Liver (tissue), 9 donors: Measurements from ENCODE around the gene KIF14. TPM values are rescaled to one million over a fixed set of nuclear protein-coding genes. Genes with fewer than 3 reads are reported as not detected.

Experiments used
- DNase-seq: peaks from one replicate; pipeline ENCODE4 v3.0.0-alpha.2; 2017; ENCODE audit warnings: low spot score
- H3K27ac ChIP-seq, 2 donors: one replicate each; pipeline ENCODE4 v1.7.0; 2013; ENCODE audit warnings: inconsistent platforms in 2 of 2, low read length in 2 of 2, control low read depth in 1 of 2, low read depth in 1 of 2, mild to moderate bottlenecking in 1 of 2
- H3K27me3 ChIP-seq, 4 donors: one replicate each; pipeline versions ENCODE4 v1.6.1 to v1.7.0; 2013; ENCODE audit warnings: low read length in 3 of 4, inconsistent platforms in 1 of 4, mild to moderate bottlenecking in 1 of 4, moderate library complexity in 1 of 4; ENCODE audit not compliant: control insufficient read depth in 4 of 4, insufficient read depth in 4 of 4
- H3K36me3 ChIP-seq, 4 donors: one replicate each; pipeline versions ENCODE4 v1.6.1 to v1.7.0; 2013; ENCODE audit warnings: low read length in 3 of 4, mild to moderate bottlenecking in 3 of 4, low read depth in 1 of 4, moderate library complexity in 1 of 4; ENCODE audit not compliant: control insufficient read depth in 4 of 4, insufficient read depth in 3 of 4
- H3K4me1 ChIP-seq, 4 donors: one replicate each; pipeline versions ENCODE4 v1.6.1 to v1.7.0; 2013; ENCODE audit warnings: low read length in 3 of 4, mild to moderate bottlenecking in 3 of 4, moderate library complexity in 1 of 4; ENCODE audit not compliant: control insufficient read depth in 4 of 4, insufficient read depth in 4 of 4
- H3K4me3 ChIP-seq, 3 donors: one replicate each; pipeline versions ENCODE4 v1.6.1 to v1.7.0; 2013; ENCODE audit warnings: low read length in 3 of 3, control low read depth in 1 of 3, low read depth in 1 of 3, mild to moderate bottlenecking in 1 of 3
- H3K9ac ChIP-seq, 2 donors: one replicate each; pipeline ENCODE4 v1.7.0; 2013; ENCODE audit warnings: low read length in 2 of 2, mild to moderate bottlenecking in 2 of 2, moderate library complexity in 2 of 2, control low read depth in 1 of 2, low read depth in 1 of 2
- H3K9me3 ChIP-seq, 4 donors: one replicate each; pipeline versions ENCODE4 v1.6.1 to v1.7.0; 2013; ENCODE audit warnings: low read length in 3 of 4; ENCODE audit not compliant: control insufficient read depth in 4 of 4
- FOXA1 ChIP-seq: IDR thresholded peaks from 2 replicates; pipeline ENCODE4 v1.6.1; 2016; ENCODE audit warnings: antibody characterized with exemption
- FOXA2 ChIP-seq: IDR thresholded peaks from 2 replicates; pipeline ENCODE4 v1.6.1; 2016; ENCODE audit warnings: antibody characterized with exemption
- GABPA ChIP-seq, 2 donors: IDR thresholded peaks in 1 of 2; conservative IDR thresholded peaks in 1 of 2; 2 replicates each; pipeline ENCODE4 v1.6.1; 2016; ENCODE audit warnings: antibody characterized with exemption in 2 of 2, mild to moderate bottlenecking in 1 of 2, moderate library complexity in 1 of 2
- HNF4G ChIP-seq: IDR thresholded peaks from 2 replicates; pipeline ENCODE4 v1.6.1; 2016; ENCODE audit warnings: antibody characterized with exemption
- JUND ChIP-seq, 2 donors: IDR thresholded peaks; 2 replicates each; pipeline ENCODE4 v1.6.1; 2016; ENCODE audit warnings: antibody characterized with exemption in 2 of 2
- NR2F2 ChIP-seq: IDR thresholded peaks from 2 replicates; pipeline ENCODE4 v1.6.1; 2016; ENCODE audit warnings: antibody characterized with exemption
- RAD21 ChIP-seq, 2 donors: IDR thresholded peaks; 2 replicates each; pipeline ENCODE4 v1.6.1; 2016; ENCODE audit warnings: antibody characterized with exemption in 2 of 2, mild to moderate bottlenecking in 2 of 2
- REST ChIP-seq: IDR thresholded peaks from 2 replicates; pipeline ENCODE4 v1.6.1; 2016; ENCODE audit warnings: antibody characterized with exemption, mild to moderate bottlenecking
- RXRA ChIP-seq, 2 donors: IDR thresholded peaks; 2 replicates each; pipeline ENCODE4 v1.6.1; 2017 to 2018; ENCODE audit warnings: antibody characterized with exemption in 2 of 2, mild to moderate bottlenecking in 1 of 2
- SP1 ChIP-seq: IDR thresholded peaks from 2 replicates; pipeline ENCODE4 v1.6.1; 2018; ENCODE audit warnings: antibody characterized with exemption, mild to moderate bottlenecking
- TAF1 ChIP-seq: conservative IDR thresholded peaks from 2 replicates; pipeline ENCODE4 v1.6.1; 2016; ENCODE audit warnings: antibody characterized with exemption, mild to moderate bottlenecking
- YY1 ChIP-seq: IDR thresholded peaks from 2 replicates; pipeline ENCODE4 v1.6.1; 2016; ENCODE audit warnings: antibody characterized with exemption, mild to moderate bottlenecking
- WGBS: extraction: QIAGEN DNeasy Blood & Tissue Kit; methylation state at CpG from one replicate; pipeline ENCODE4 v1.1.7; 2013; 5-methylcytosine and 5-hydroxymethylcytosine counted together
- polyA plus RNA-seq, 2 donors: library from polyadenylated mRNA; stranded (reverse) in 1 of 2; unstranded in 1 of 2; fragments of 200-250 nt in 1 of 2; fragments of >200 nt in 1 of 2; fragmentation: Nextera tagmentation in 1 of 2; extraction: Ambion mirVana in 1 of 2; gene quantifications; one replicate each; pipeline versions ENCODE4 v1.2.1 to v1.2.3, GENCODE V29; 2013 to 2015
- total RNA-seq, 2 donors: library from RNA; depleted of rRNA; stranded (reverse); fragments of >200 nt; gene quantifications; one replicate each; pipeline ENCODE4 v1.2.3, GENCODE V29; 2014
- TF ChIP-seq, protein P1 (sequence below): fragments of 150-350 bp; IDR thresholded peaks from 2 replicates; pipeline ENCODE4 v1.5.1; 2017; ENCODE audit warnings: improper control_type of control experiment, low read depth, low read length; ENCODE audit not compliant: missing input control
- TF ChIP-seq, protein P2 (sequence below): IDR thresholded peaks from 2 replicates; pipeline ENCODE4 v1.6.1; 2016; ENCODE audit warnings: antibody characterized with exemption
- donor health status: healthy.
- donor health status: healthy.
- donor health status: healthy.
- donor health status: healthy.
- donor health status: healthy.

Gene KIF14
- total and polyA plus RNA-seq, 4 donors, result 0.13 to 8.8 (median 0.22) TPM

DNA sequence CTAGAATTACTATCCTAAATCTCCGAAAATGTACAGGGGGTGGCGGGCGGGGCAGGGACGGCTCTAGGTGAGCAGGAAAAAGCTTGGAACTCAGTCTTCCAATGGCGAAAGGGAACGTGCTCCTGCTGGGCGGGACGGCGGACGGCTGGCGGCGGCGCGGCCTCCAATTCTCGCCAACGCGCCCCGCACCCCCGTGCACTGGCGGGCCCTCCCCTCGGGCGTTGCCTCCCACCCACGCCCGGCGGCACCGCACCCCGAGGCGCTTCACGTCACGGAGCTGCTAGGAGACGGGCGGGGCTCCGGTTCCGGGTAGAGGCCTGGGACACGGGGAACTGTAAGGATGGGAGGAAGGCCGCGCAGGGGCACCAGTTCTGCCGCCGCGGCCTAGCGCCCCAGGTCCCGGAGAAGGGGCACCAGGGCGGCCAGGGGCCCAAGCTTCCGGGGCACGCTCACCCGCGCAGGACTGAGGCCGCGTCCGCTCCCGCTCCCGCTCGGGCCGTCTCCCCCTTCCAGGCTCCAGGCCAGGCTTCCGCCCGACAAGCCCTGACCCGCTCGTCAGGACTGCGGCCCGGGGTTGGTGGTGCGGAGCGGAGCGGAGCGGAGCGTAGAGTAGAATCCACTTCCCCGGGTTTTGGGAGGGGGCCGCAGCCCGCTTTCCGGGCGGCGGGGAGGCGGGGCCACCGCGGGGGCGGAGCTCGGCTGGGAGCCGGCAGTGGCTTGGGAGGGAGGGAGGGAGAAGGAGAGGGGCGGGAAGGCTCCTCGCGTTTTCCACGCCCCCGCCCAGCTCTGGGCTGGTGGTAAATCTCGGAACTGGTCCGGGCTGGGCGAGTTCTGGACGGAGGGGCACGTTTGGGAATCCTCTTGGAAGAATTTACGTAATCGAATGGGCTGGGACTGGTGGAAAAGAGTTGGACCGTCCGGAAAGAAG lies 49.0 kb upstream of the KIF14 start, which contains the start of gene DDX59 (continued):
- TF ChIP-seq YY1, result peak; percentile 68

DNA sequence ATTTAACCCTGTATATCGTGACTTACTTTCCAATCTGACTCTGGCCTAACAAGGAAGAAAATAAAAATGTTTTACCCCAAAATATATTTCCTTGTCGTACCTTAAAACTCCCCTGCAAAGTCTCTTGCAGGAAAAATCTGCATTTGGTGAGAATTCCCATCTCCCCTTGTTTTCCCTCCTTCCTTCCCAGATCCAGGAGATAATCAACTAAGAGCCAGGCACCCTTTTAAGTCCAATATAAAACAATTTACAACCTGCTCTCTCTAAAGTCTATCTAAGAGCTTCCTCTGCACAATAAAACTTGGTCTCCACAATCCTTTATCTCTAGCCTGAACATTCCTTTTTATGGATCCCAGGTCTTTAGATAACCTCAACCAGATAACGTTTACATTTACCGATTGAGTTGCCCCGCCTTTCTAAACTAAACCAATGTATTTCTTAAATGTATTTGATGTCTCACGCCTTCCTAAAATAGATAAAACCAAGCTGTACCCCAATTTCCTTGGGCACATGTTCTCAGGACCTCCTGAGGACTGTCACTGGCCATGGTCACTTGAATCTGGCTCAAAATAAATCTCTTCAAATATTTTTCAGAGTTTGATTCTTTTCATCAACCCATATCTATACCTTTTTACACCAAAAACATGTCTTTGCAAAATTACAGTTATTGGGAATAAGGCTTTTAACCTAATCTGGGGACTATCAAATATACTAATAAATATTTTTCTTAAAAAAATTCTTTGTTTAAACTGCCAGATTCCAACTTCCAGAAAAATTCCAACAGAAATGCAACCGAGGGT lies 48.2 kb upstream of the KIF14 start:
- H3K27ac ChIP-seq, result peak overlapping the region; percentile 99 to 100
- peak overlapping the region in 2 of 3 donors; percentile 71 to 83 for H3K4me3 ChIP-seq
- no peaks in the 10 kb centered on the region for H3K27me3 ChIP-seq
- TF ChIP-seq TAF1, result no peak
- no peak for TF ChIP-seq HNF4G
- TF ChIP-seq, protein P1, sequence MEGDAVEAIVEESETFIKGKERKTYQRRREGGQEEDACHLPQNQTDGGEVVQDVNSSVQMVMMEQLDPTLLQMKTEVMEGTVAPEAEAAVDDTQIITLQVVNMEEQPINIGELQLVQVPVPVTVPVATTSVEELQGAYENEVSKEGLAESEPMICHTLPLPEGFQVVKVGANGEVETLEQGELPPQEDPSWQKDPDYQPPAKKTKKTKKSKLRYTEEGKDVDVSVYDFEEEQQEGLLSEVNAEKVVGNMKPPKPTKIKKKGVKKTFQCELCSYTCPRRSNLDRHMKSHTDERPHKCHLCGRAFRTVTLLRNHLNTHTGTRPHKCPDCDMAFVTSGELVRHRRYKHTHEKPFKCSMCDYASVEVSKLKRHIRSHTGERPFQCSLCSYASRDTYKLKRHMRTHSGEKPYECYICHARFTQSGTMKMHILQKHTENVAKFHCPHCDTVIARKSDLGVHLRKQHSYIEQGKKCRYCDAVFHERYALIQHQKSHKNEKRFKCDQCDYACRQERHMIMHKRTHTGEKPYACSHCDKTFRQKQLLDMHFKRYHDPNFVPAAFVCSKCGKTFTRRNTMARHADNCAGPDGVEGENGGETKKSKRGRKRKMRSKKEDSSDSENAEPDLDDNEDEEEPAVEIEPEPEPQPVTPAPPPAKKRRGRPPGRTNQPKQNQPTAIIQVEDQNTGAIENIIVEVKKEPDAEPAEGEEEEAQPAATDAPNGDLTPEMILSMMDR, result no peak
- no peaks in the 10 kb centered on the region for H3K9me3 ChIP-seq
- no peak for DNase-seq
- peaks cover 4 to 16% (median 5%) of the 10 kb centered on the region in 4 donors for H3K4me1 ChIP-seq
- WGBS, result 31% methylated on average over 7 of the region's 7 CpGs
- peak overlapping the region in 1 of 2 donors; percentile 94 for H3K9ac ChIP-seq
- H3K36me3 ChIP-seq, result peaks cover 0 to 12% (median 3%) of the 10 kb centered on the region in 4 donors

DNA sequence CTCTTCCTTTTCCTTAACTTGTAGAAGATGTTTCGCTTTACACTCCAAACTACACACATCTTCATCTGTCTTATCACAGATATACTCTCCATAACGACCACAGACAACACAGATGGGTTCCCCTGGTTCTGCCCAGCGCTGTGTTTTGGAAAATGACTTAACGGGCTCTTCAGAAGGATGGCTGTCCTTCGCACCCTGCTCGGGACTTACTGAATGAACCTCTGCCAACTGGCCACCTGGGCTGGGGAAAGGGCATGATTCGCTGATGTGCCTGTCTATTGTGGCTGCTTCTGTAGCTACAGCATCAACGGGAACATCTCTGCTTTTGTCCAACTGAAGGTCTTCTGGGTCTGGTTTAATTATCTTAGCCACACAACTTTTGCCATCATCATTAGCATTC lies 45.8 kb upstream of the KIF14 start:
- Histone ChIP-seq H3K27me3 (no peaks in the 10 kb centered on the region), H3K9me3 (no peaks in the 10 kb centered on the region), H3K27ac (no peak overlapping the region), H3K4me1 (peaks cover 4 to 16% (median 5%) of the 10 kb centered on the region in 4 donors), H3K4me3 (no peak overlapping the region), H3K36me3 (peaks cover 5 to 24% (median 8%) of the 10 kb centered on the region in 4 donors), H3K9ac (no peak overlapping the region)
- no peak for DNase-seq
- 86% methylated on average over 8 of the region's 8 CpGs for WGBS
- TF ChIP-seq, protein P2, sequence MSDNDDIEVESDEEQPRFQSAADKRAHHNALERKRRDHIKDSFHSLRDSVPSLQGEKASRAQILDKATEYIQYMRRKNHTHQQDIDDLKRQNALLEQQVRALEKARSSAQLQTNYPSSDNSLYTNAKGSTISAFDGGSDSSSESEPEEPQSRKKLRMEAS, result no peak
- TF ChIP-seq FOXA1, result no peak
- TF ChIP-seq HNF4G, result no peak
- TF ChIP-seq JUND (IDR thresholded peaks at IDR 0.05), result no peak
- no peak for TF ChIP-seq GABPA (IDR thresholded peaks at IDR 0.05 in 1 of 2, conservative IDR thresholded peaks at IDR 0.05 in 1 of 2)
- TF ChIP-seq REST, result no peak
- TF ChIP-seq NR2F2, result no peak
- TF ChIP-seq, protein P1, result no peak
- TF ChIP-seq SP1, result no peak
- no peak for TF ChIP-seq RXRA (IDR thresholded peaks at IDR 0.05)
- no peak for TF ChIP-seq TAF1
- no peak for TF ChIP-seq RAD21 (IDR thresholded peaks at IDR 0.05)
- no peak for TF ChIP-seq FOXA2
